Measurements from ENCODE around the gene GUCY1B1.

DNA sequence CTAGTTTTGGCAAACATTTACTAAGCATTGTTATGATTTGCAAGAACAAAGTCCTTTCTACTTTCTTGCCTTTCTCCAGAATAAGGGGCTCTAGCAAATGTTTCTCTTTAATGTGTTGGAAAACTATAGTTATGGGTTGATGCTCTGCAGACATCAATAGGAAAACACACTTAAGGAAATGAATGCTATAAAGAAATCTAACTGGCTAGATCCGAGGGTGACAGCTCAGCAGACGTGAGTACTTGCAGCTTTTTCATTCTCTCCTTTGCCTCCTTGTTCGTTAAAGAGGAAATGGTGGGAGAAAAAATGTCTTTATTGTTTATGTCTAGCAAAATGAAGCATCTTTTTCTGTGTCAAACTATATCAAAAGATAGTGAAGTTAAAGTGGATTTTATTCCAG, 6.3 kb downstream of the GUCY1B1 start:
- no peak for TF ChIP-seq CHD2 (IDR thresholded peaks at IDR 0.05; ENCODE audit: low read depth, low read length)
- TF ChIP-seq POLR2A (conservative IDR thresholded peaks at IDR 0.05), result no peak
- no peak for TF ChIP-seq FOXK2 (conservative IDR thresholded peaks at IDR 0.05 in 1 of 2, IDR thresholded peaks at IDR 0.05 in 1 of 2; ENCODE audit: low read depth in 2 of 2)
- no peak for TF ChIP-seq MEF2A (IDR thresholded peaks at IDR 0.05; ENCODE audit: control insufficient read depth, low read depth, low read length)
- no peak for TF ChIP-seq ZBTB33 (CRISPR knock-in tag; IDR thresholded peaks at IDR 0.05)
- no peak for TF ChIP-seq ZNF121 (CRISPR knock-in tag; conservative IDR thresholded peaks at IDR 0.05)
- no peak for TF ChIP-seq HDGF (IDR thresholded peaks at IDR 0.05)
- TF ChIP-seq NELFE (IDR thresholded peaks at IDR 0.05; ENCODE audit: insufficient read depth, insufficient read length), result no peak
